Breast epithelium (tissue), 3 donors: ENCODE measurements around the gene CD320.

Experiments used
- POLR2A ChIP-seq: fragments of 450-650 bp; IDR thresholded peaks from one replicate; pipeline ENCODE4 v1.6.1; 2016; ENCODE audit warnings: antibody characterized with exemption, mild to moderate bottlenecking, moderate library complexity
- TF ChIP-seq, protein P1 (sequence below), 3 donors: fragments of 450-650 bp; IDR thresholded peaks; one replicate each; pipeline ENCODE4 v1.5.1; 2016 to 2017; ENCODE audit warnings: antibody characterized with exemption in 3 of 3, mild to moderate bottlenecking in 3 of 3, moderate library complexity in 3 of 3

DNA sequence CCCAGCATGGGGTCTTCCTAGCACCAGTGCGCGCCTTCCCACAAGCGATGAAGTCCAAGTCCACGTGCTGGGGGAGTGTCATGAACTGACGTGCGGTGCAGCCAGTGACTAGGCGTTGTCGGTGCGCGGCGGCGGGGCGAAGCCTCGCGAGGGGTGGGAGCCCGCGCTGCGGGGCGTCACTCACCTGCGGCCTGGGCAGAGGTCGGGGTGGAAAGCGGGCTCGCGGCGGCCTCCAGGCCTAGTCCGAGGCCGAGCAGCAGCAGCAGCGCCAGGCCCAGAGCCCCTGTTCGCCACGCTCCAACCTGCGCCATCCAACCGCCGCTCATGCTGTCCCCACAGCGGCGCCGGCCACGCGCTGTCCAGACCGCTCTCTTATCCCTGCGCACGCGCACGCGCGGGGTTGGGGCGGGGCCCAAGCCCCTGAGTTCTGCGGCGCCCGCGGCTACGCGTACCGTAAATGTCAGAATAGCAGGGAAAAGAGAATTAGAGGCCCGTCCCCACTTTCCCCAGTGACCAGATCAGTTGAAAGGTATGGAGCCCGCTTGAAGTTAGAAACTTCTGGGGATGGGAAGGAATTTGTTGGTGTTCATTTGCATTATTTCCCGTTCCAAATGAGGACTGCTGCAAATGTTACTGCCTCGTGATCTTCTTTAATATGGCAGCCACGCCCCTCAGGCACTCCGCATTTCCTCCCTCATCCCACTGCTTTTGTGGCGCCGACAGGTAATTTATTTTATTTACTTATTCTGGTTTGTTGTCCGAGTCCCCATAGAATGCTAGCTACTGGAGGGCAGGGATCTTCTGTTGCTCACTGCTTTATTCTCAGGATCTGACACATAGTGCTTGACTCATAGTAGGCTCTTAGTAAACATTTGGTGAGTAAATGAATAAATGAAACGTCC is at the start of gene CD320:
- TF ChIP-seq, protein P1, sequence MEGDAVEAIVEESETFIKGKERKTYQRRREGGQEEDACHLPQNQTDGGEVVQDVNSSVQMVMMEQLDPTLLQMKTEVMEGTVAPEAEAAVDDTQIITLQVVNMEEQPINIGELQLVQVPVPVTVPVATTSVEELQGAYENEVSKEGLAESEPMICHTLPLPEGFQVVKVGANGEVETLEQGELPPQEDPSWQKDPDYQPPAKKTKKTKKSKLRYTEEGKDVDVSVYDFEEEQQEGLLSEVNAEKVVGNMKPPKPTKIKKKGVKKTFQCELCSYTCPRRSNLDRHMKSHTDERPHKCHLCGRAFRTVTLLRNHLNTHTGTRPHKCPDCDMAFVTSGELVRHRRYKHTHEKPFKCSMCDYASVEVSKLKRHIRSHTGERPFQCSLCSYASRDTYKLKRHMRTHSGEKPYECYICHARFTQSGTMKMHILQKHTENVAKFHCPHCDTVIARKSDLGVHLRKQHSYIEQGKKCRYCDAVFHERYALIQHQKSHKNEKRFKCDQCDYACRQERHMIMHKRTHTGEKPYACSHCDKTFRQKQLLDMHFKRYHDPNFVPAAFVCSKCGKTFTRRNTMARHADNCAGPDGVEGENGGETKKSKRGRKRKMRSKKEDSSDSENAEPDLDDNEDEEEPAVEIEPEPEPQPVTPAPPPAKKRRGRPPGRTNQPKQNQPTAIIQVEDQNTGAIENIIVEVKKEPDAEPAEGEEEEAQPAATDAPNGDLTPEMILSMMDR (IDR thresholded peaks at IDR 0.05), result no peak
- no peak for TF ChIP-seq POLR2A
